HG03280 (cell line): Measurements from ENCODE around the gene UGT1A4.

Experiments used
- ATAC-seq: cut with Tn5 transposase; IDR thresholded peaks from one replicate; pipeline ENCODE4 v1.9.1; 2021; ENCODE audit warnings: mild to moderate bottlenecking, moderate library complexity; ENCODE audit not compliant: unreplicated experiment

UGT1A4 gene

DNA sequence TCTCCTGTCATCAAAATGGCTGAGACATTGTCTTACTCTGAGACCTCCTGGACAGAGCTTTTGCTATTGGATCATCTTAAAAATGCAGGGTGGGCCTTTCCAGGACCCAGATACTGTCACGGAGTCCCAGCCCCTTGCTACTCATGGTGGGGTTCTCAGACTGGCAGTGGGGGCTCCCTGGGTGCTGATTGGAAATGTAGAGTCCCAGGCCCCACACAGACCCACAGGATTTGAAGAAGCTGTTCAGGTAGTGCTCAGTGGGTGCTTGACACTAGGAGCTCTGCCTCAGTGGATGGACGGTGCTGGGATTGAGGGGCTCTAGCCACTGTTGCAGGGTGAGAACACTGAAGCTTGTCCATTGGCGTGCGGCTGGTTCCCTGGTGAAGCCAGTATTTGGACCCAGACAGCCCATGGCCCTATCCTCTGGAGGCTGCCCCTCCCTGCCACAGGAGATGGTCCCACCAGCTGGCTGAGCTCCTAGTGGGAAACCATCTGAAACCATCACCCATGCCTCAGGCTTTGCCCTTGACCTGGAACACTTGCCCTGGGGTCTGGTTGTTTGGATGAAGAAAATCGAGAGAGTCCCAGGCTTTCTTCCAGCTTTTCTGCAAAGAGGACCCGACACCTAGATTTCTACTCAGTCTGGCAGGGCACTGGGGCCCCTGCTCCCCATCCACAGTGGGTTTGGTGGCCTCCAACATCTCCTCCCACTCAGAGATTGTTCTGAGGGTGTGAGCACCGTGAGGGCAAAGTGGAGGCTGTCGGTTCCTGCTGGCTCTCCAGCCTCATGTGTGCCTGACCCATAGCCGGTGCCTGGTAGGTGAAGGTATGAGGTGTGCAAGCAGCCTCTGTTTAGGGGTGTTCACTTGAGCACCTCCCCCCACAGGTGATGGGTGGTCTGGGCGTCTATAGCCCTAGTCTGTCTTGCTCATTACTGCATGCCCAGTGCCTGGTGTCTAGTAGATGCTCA is 89.7 kb downstream of the UGT1A4 start:
- ATAC-seq, result no peak

DNA sequence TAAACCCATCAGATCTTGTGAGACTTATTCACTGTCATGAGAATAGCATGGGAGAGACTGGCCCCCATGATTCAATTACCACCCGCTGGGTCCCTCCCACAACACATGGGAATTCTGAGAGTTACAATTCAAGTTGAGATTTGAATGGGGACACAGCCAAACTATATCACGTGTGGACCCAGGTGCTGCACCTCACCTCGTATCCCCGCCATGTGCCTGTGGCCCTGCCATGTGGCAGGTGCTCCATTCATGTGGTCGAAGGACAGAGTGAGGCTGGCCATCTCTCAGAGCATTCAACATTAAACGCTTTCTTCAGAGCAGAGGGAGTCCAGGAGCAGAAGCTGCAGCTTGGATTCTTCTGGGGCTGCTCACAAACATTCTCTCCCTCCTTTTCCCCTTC is 91.8 kb downstream of the UGT1A4 start:
- no peak for ATAC-seq

DNA sequence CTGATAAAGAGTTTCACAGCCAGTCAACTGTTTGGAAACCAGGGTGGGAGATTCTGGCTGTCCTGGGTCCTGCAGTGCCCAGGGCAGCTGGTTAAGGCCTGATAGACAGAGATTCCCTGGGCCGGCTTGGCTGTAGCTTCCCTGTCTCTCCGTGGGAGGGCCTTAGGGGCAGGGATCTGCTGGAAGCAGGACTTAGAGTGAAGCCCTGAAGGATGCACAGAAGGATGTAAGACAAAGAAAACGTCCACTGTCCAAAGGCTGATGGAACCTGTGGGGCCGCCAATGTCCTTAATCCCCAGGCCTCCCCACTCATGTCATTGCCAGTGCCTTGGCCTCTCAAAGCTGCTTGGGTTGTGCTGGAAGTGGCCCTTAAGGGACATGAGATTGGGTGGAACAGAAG is 92.6 kb downstream of the UGT1A4 start:
- ATAC-seq, result no peak

DNA sequence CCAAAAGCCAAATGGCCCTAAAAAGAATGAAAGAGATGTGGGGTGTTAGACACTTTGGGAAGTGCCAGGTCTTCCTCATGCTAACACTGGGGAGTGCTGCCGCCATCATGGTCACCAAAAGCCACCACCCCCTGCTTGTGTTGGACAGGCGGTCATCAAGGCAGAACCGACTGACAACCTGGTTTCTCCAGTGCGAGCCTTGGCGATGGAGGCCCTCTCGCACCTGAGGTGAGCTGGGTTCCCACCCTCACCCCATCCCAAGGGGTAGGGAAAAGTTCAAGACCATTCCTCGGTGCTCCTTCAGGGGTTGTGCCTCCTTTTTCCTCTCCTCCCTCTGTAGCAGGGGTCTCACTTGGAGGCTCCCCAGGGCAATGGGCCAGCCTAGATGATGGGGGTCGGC is 93.2 kb downstream of the UGT1A4 start:
- ATAC-seq, result no peak

DNA sequence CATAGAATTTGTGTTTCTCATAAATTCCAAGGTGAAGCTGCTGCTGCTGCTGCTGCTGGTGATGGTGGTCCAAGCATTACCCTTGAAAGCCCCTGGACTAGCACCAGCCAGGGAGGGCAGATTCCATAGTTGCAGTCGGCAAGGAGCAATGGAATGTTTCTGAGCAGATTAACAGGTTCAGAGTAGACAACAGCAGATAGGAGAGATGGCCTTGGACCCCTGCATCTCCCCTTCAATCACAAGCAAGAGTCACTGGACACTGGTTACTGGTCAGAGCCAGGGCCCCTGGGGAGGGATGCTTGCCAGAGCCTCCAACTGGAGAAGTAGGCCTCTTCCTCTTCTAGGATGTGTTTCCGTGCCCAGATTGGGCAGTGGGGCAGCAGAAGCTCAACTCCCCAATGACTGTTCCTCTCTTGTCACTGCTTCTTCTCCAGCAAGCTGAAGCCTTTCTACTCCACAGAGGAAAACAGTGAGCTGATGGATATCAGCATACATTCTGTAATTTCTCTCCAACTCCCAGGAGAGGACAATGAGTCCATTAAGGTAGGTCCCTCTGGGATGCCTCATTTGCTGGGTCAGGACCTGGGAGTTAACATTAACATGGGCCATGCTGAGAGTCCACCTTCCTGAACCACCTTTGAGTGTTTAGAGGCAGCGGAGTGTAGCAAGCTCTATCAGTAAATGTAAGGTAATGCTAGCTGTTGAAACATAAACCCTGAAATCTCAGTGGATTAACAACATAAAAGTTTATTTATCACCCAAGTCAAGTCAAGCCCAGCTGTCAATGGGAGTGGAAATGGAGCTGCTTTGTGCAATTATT is 94.9 kb downstream of the UGT1A4 start:
- no peak for ATAC-seq

DNA sequence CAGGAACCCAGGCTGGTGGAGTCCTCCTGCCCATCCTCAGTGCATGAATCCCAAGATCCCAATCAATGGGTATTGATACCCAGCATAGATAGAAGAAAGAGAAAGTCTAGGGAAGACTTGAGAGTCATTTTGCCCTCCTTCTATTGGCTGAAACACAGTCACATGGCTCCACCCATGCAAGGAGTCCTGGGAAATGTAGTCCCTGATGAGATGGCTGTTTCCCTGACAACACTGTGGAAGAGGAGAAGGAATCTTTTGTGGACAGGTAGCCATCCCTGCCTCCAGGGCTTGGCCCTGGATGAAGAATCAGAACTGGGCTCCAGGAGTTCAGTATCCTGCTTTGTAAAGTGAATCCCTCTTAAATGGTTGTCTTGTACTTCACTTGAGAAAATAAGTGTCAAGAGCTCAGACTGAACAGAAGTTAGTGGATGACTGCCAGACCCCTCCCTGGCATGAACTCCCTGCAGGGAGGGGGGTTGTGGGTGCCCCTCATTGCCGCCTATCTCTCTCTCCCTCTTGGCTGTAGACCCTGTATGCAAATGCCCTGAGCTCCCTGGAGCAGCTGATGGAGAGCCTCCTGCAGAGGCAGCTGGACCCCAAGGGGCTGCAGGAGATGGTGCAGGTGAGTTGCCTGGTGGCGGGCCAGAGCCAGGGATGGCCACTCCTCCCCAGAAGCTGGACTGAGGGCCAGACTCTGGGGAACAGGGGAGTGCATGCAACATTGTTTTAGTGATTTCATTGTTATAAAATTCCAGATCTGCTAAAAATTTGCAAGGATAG is 95.7 kb downstream of the UGT1A4 start:
- no peak for ATAC-seq

DNA sequence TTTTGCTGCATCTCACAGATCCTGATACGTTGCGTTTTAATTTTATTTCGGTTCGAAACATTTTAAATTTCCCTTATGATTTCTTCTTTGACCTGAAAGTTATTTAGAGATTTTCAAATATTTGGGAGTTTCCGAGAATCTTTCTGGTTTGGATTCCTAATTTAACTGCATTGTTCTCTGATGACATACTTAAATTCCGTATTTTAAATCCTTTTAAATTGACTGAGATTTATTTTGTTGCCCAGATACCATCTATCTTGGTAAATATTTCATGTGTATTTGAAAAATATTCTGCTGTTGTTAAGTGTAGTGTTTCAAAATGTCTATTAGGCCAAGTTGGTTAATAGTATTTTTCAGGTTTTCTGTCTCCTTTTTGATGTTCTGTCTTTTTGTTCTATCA is 97.3 kb downstream of the UGT1A4 start:
- no peak for ATAC-seq

DNA sequence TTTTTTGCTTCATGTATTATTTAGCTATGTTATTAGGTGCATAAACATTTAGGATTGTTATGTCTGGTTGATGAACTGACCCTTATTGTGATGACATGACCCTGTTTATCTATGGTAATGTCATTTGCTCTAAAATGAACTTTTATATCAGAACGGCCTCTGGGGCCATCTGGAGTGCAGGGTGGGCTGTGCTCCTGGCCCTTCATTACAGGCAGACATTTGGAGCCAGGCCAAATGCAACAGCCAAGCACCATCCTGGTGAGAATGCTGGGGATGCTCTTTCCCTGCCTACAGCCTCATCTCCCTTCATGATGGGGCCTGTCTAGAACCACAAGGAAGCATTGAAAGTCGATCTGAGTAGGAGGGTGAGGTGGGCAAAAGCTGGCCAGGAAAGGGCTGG is 97.8 kb downstream of the UGT1A4 start:
- no peak for ATAC-seq

DNA sequence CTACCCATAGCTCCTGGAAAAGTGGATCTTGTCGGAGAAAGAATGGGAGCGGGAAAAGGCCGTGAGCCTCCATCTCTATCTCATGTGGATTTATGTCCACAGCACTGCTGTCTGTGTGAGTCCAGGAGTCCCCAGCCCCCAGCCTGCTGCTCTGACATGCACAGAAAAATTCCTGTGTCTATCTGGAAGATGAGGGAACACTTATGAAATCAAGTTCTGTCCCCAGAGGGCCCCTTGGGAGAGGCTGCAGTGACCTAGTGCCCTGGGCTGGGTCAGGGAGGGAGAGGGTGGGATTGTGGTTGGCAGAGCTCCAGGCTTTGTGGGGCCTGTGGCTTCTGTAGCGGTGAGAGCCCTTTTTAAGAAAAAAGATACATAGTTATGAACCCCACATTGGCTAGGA is 98.2 kb downstream of the UGT1A4 start:
- ATAC-seq, result no peak

DNA sequence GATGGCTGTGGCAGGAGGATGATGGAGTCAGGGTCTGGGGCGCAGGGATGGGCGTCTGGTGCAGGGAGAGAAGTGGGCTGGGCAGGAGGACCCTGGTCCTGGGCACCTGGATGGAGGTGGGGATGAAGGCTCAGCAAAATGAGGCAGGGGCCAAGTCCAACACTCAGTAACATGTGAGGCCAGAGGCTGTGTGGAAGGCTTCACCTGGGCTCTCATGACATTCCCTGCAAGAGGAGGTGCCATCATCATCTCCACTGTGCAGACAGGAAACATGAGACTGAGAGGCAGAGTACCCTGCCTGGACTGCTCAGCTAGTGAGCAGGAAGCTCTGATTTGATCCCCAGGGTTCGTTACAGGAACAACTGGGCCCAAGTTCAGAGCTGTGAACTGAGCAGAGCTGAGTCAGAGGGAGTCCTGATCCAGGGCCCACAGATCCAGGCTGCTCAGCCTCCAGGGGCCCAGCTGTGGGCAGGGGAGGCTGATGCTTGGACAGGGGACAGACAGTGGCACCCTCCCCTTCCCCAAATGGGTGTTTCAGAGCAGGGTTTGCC is 98.9 kb downstream of the UGT1A4 start:
- no peak for ATAC-seq

DNA sequence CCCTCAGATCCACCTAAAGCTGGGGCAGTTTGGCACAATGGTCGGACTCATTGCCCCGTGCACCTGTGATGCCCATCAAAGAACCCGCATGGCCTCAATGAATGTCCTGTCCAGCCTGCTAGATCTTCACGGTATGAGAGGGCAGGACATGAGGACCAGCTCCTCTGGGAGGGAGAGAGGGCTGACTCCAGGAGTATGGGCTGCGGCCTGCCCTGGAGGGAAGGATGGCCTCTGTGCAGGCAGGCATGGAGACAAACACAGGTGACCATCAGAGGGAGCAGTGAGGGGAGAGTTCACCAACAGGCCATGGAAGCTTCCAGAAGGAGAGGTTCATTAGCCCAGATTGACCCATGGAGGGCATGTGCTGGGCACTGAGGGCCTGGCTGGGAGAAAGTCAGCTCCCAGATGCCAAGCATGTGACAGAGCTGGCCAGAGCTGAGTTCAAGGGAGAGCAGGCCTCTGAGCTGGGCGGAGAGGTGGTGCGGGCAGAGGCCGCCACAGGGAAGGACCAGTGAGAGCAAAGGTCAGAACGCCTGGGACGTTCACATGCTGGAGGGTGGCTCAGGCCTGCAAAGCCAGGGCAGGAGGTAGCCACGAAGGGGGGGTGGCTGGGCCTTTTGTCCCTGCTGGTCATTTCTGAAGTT is 99.6 kb downstream of the UGT1A4 start:
- no peak for ATAC-seq

DNA sequence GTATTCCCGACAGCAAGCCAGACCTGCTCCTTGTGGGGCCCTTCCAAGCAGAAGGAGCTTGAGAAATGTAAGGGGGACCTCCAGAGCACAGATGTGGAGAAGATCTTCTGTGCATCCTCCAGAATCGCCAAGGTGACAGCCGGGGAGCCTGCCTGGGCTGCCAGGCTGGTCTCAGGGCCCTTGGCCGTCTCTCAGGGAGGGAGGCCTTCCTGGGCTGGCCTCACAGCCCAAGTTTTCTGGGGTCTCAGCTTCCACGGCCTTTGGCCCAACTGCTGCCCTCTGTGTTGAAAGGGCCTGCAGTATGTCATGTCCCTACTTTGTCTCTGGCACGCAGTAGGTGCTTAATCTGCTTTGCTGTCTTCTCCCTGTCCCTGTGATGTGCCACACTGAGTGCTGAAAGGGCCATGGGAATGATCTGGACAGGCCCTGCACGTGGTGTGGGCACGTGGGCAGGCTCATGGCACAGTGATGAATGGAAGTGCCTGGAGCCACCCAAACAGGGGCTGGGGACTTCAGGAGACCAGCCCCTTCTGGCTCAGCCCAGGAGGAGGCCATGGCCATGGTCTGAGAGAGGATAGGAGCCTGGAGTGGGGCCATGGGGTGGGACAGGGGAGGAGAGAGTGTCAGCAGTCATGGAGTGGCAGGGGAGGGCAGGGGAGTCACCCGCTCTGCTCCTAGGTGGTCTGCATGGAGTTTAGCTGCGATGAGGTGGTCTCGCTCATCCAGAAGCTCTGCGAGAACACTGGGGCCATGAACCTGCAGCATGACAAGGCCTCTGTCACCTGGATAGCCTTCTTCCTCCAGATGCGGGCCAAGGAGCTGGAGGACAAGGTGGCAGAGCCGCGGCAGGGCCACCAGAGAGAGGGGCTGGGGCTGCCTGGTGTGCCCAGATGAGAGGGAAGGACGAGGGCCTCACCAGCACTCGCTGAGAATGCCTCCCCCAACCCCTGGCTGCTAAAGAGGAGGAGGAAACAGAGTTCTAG is 100.4 kb downstream of the UGT1A4 start:
- ATAC-seq, result no peak

DNA sequence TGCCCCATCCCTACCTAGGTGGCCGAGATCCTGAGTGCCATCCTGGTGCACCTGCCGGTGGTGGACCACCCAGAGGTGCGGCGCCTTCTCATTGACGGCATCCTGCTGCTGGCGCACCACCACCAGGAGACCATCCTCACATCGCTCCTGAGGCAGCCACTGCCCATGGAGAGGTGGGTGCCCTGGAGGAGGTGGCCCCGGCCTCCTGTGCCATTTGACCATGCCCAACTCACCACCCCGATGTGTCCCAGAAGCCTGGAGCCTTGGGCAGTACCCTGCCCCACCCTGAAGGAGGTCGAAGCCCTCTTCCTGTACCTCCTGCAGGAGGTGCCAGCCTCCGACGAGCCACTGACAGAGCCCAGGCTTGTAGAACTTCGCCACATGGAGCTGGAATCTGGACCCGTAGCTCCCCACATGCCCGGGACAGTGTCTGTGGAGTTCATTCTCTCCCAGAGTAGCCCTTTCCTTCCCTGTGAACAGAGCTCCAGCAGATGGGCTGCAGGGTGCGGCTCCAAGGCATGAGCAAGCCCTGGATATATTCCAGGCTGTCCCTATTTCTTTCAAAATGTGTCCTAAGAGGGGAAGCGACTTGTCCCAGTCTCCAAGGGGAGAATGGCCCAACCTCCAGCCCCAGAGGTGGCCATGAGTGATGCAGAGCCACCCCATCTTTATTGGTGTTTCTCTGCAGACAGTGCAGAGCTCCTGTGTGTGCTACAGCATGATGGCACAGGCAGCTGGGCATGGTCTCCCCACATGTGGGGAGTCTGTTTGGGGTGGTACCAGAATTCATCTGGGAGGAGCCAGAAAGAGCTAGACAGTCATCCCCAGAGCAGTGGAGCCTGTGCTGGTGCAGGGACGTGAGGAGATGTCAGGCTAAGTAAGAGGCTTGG is 101.6 kb downstream of the UGT1A4 start:
- no peak for ATAC-seq

DNA sequence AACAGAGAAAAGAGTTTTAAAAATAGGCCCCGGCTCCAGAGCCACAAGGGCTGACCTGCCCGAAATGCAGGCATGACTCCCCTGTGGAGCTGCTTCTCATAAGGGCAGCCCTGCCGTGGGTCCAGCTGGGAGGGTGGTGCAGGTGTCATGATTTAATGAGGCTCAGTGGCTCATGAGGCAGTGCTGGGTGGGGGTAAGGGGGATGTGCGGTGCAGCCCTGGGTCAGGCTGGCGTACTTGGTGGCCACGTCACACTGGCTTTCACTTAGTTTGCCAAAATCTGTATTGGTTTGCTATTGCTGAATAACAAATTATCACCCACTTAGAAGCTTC is 102.2 kb downstream of the UGT1A4 start:
- no peak for ATAC-seq

DNA sequence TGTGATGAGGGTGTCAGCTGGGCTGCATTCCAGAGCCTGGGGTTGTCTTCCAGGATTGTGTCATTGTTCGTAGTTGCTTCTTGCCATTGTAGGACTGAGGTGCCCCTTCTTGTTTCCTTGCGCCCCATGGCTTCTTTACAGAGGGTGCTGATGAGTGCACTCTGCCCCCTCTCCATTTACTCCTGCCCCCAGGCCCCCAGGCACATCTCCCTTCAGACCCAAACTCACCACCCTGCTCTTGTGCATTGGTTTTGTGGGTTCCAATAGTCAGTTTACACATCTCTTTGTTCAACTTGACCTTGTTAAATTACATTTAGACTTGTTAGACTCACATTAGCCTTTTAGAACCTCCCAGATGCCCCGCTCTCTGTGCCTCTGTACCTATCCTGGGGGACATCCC is 102.7 kb downstream of the UGT1A4 start:
- no peak for ATAC-seq

DNA sequence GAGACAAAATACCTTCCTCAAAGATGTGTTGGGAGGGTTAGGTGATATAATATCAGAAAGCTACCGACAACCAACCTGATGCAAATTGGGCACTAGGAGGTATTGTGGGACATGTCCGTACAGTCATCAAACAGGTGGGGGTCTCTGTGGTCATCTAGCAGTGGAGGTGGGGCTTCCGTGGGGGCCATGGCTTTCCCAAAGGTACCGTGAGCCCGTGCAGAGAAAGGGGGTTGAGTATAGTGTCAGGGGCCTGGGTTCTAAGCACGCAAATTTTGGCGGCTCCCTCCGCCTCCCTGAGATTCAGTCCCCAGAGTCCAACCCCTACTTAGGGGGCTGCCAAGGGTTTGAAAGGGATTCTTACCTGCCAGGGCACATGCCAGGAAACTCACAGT is 103.2 kb downstream of the UGT1A4 start:
- ATAC-seq, result no peak

DNA sequence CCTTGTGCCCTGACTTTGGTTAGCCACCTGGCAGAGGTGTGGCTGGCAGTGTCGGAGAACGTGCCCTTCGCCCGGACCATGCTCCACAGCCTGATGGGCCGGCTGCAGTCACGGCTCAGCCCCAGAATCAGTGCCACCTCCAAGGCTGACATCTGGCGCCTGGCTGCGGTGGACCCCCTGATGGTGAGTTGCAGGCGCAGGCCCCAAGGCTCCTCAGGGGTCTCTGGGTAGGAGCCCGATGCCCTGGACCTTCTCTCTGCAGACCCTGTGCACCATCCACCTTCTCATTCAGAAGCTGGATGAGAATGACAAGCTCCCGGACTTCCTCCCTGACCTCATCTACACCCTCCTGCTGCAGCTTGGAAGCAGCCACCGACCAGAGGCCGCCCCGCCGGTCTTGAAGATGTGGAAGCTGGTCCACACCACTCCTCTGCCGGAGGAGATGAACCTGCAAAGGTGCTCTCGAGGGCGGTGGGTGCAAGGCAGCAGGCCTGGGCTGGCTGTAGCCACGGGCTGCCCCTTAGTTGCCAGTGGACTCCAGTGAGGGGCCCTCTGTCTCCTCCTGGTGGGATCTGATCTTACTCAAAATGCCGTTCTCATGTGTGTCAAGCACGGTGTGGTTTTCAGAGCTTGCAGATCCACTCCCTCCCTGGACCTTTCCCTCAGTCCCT is 103.7 kb downstream of the UGT1A4 start:
- no peak for ATAC-seq
